Tibial nerve (tissue), 4 donors: ENCODE data around the gene LCN2.

Experiments used
- EP300 ChIP-seq, 2 donors: sonication (generic); formaldehyde crosslinking; IDR thresholded peaks; one replicate each; pipeline ENCODE4 v1.6.1; 2017; ENCODE audit warnings: antibody characterized with exemption in 2 of 2, mild to moderate bottlenecking in 1 of 2
- POLR2A ChIP-seq, 2 donors: fragments of 450-650 bp; IDR thresholded peaks; one replicate each; pipeline ENCODE4 v1.6.1; 2017; ENCODE audit warnings: antibody characterized with exemption in 2 of 2, mild to moderate bottlenecking in 2 of 2, moderate library complexity in 2 of 2
- TF ChIP-seq, protein P1 (sequence below), 5 experiments: fragments of 200-600 bp in 3 of 5; fragments of 450-650 bp in 2 of 5; sonication (generic) in 3 of 5; IDR thresholded peaks; one replicate each; pipeline ENCODE4 v1.5.1; 2016 to 2019; ENCODE audit warnings: antibody characterized with exemption in 5 of 5, mild to moderate bottlenecking in 3 of 5, moderate library complexity in 2 of 5

GRCh38 chr9:128128836-128129590 is 20.2 kb upstream of the LCN2 start:
- TF ChIP-seq, protein P1, sequence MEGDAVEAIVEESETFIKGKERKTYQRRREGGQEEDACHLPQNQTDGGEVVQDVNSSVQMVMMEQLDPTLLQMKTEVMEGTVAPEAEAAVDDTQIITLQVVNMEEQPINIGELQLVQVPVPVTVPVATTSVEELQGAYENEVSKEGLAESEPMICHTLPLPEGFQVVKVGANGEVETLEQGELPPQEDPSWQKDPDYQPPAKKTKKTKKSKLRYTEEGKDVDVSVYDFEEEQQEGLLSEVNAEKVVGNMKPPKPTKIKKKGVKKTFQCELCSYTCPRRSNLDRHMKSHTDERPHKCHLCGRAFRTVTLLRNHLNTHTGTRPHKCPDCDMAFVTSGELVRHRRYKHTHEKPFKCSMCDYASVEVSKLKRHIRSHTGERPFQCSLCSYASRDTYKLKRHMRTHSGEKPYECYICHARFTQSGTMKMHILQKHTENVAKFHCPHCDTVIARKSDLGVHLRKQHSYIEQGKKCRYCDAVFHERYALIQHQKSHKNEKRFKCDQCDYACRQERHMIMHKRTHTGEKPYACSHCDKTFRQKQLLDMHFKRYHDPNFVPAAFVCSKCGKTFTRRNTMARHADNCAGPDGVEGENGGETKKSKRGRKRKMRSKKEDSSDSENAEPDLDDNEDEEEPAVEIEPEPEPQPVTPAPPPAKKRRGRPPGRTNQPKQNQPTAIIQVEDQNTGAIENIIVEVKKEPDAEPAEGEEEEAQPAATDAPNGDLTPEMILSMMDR (IDR thresholded peaks at IDR 0.05) = no peak
- TF ChIP-seq POLR2A (IDR thresholded peaks at IDR 0.05) (no peak), EP300 (IDR thresholded peaks at IDR 0.05) (no peak)
